Uterus (tissue), 4 donors: Measurements from ENCODE around the gene LTBP1. TPM values are rescaled to one million over a fixed set of nuclear protein-coding genes. Genes with fewer than 3 reads are reported as not detected.

Source experiments
- DNase-seq, 2 donors: peaks; one replicate each; pipeline ENCODE4 v3.0.0-alpha.2; 2019 to 2020
- H3K27ac ChIP-seq, 2 donors: fragments of 200-600 bp; sonication (generic); 1 replicate in 1 of 2; 2 replicates in 1 of 2; pipeline ENCODE4 v1.5.1; 2016 to 2018
- H3K27me3 ChIP-seq, 2 donors: fragments of 200-600 bp; sonication (generic); one replicate each; pipeline ENCODE4 v1.5.1; 2018 to 2019; ENCODE audit warnings: control low read depth in 1 of 2
- H3K36me3 ChIP-seq, 2 donors: fragments of 200-600 bp; sonication (generic); one replicate each; pipeline ENCODE4 v1.5.1; 2019; ENCODE audit warnings: control low read depth in 1 of 2
- H3K4me1 ChIP-seq, 2 donors: fragments of 200-600 bp; sonication (generic); one replicate each; pipeline ENCODE4 v1.5.1; 2018 to 2019; ENCODE audit warnings: control low read depth in 1 of 2
- H3K4me3 ChIP-seq, 2 donors: fragments of 200-600 bp; sonication (generic); 1 replicate in 1 of 2; 2 replicates in 1 of 2; pipeline ENCODE4 v1.5.1; 2018 to 2019; ENCODE audit warnings: mild to moderate bottlenecking in 1 of 2
- H3K9me3 ChIP-seq, 2 donors: fragments of 200-600 bp; sonication (generic); one replicate each; pipeline ENCODE4 v1.5.1; 2019; ENCODE audit warnings: control low read depth in 1 of 2
- CTCF ChIP-seq, 4 experiments: fragments of 200-600 bp in 2 of 4; fragments of 450-650 bp in 2 of 4; sonication (generic) in 2 of 4; IDR thresholded peaks; one replicate each; pipeline ENCODE4 v1.5.1; 2016 to 2019; ENCODE audit warnings: antibody characterized with exemption in 4 of 4, mild to moderate bottlenecking in 2 of 4, moderate library complexity in 1 of 4
- POLR2A ChIP-seq, 2 donors: fragments of 450-650 bp; IDR thresholded peaks; one replicate each; pipeline ENCODE4 v1.6.1; 2016; ENCODE audit warnings: antibody characterized with exemption in 2 of 2, mild to moderate bottlenecking in 1 of 2, moderate library complexity in 1 of 2
- intact Hi-C: fragments of 100-400 bp; cut with DNase I; formaldehyde crosslinking; loops from one replicate; pipeline ENCODE4 v1.15.1; 2023; ENCODE audit warnings: low total_unique reads
- total RNA-seq, 4 donors: library from RNA; depleted of rRNA in 3 of 4; stranded (reverse); fragments of >200 nt in 3 of 4; gene quantifications; one replicate each; pipeline versions ENCODE4 v1.1.0 to v1.2.4, GENCODE V29; 2014 to 2023
- donor health status: DM: yes; HTN: yes; CAD: no.

The LTBP1 gene
- total RNA-seq, 4 donors from 2014 or later: 72.5 to 322 (median 92.2) TPM

- no peaks in the 10 kb centered on the region for H3K4me1 ChIP-seq
- DNase-seq: no peak
- no peak for TF ChIP-seq CTCF (IDR thresholded peaks at IDR 0.05)
- TF ChIP-seq POLR2A (IDR thresholded peaks at IDR 0.05): no peak
- H3K9me3 ChIP-seq: no peaks in the 10 kb centered on the region
- H3K27ac ChIP-seq: peak overlapping the region; percentile 10 to 11
- H3K27me3 ChIP-seq: no peaks in the 10 kb centered on the region
- intact Hi-C loops: no loop called here
- no peaks in the 10 kb centered on the region for H3K36me3 ChIP-seq
- no peak overlapping the region for H3K4me3 ChIP-seq
Measured at GRCh38 chr2:33242845-33243244, 296.1 kb downstream of the LTBP1 start.

DNA sequence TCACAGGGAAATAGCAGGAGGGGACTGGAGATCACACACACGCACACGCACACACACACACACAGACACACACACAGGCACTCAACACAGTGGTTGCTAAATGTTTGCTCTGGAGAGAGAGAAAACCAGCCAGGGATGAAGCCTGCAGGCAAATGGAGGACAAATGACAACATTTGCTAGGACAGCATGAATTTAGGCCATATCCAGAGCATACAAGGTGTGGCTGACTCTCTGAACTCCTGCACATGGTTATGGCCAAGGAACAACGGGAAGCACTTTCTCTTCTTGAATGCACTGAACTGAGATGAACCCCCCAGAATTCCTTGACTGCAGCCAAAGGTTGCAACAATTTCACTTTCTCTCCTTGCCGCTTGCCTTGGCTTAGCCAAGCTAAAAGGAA lies 299.7 kb downstream of the LTBP1 start:
- Histone ChIP-seq H3K36me3 (no peaks in the 10 kb centered on the region), H3K9me3 (no peaks in the 10 kb centered on the region), H3K4me3 (no peak overlapping the region), H3K27me3 (no peaks in the 10 kb centered on the region), H3K27ac (no peak overlapping the region), H3K4me1 (no peaks in the 10 kb centered on the region)
- TF ChIP-seq POLR2A (IDR thresholded peaks at IDR 0.05) (no peak), CTCF (IDR thresholded peaks at IDR 0.05) (no peak)
- intact Hi-C loops: no loop called here
- DNase-seq: no peak

GRCh38 chr2:33247365-33247764 lies 300.6 kb downstream of the LTBP1 start:
- no peak for DNase-seq
- Histone ChIP-seq H3K4me3 (no peak overlapping the region), H3K36me3 (no peaks in the 10 kb centered on the region), H3K4me1 (no peaks in the 10 kb centered on the region), H3K27me3 (no peaks in the 10 kb centered on the region), H3K27ac (no peak overlapping the region), H3K9me3 (no peaks in the 10 kb centered on the region)
- intact Hi-C loops: no loop called here
- TF ChIP-seq CTCF (IDR thresholded peaks at IDR 0.05): no peak
- TF ChIP-seq POLR2A (IDR thresholded peaks at IDR 0.05): no peak

- intact Hi-C loops: no loop called here
- no peaks in the 10 kb centered on the region for H3K36me3 ChIP-seq
- no peaks in the 10 kb centered on the region for H3K9me3 ChIP-seq
- H3K27ac ChIP-seq: no peak overlapping the region
- no peak overlapping the region for H3K4me3 ChIP-seq
- DNase-seq: no peak
- H3K4me1 ChIP-seq: no peaks in the 10 kb centered on the region
- H3K27me3 ChIP-seq: no peaks in the 10 kb centered on the region
- TF ChIP-seq POLR2A (IDR thresholded peaks at IDR 0.05) (no peak), CTCF (IDR thresholded peaks at IDR 0.05) (no peak)
Measured at GRCh38 chr2:33250417-33251029, 303.8 kb downstream of the LTBP1 start.

- intact Hi-C loops: no loop called here
Measured at GRCh38 chr2:33256162-33256755, 309.5 kb downstream of the LTBP1 start.

More at GRCh38 chr2:33256162-33256755, 309.5 kb downstream of the LTBP1 start:
- H3K4me1 ChIP-seq: no peaks in the 10 kb centered on the region
- H3K9me3 ChIP-seq: no peaks in the 10 kb centered on the region
- no peak overlapping the region for H3K4me3 ChIP-seq
- no peaks in the 10 kb centered on the region for H3K27me3 ChIP-seq
- TF ChIP-seq CTCF (IDR thresholded peaks at IDR 0.05) (no peak), POLR2A (IDR thresholded peaks at IDR 0.05) (no peak)
- DNase-seq: no peak
- no peaks in the 10 kb centered on the region for H3K36me3 ChIP-seq
- no peak overlapping the region for H3K27ac ChIP-seq
